Activated naive CD4-positive, alpha-beta T cell treated with anti-CD3 and anti-CD28 coated beads, Interleukin-2, amount 50 U/mL, for 24 hours (primary cell): Measurements from ENCODE around the gene QRFP.

ENCODE experiments used
- H3K27ac Mint-ChIP-seq: one replicate; pipeline ENCODE4 v1.8.0; 2021; ENCODE audit warnings: mild to moderate bottlenecking, mixed read lengths
- H3K27me3 Mint-ChIP-seq: one replicate; pipeline ENCODE4 v1.8.0; 2021; ENCODE audit warnings: mixed read lengths
- H3K36me3 Mint-ChIP-seq: one replicate; pipeline ENCODE4 v1.8.0; 2021; ENCODE audit warnings: mixed read lengths
- H3K4me1 Mint-ChIP-seq: one replicate; pipeline ENCODE4 v1.8.0; 2021; ENCODE audit warnings: mixed read lengths
- H3K4me3 Mint-ChIP-seq: one replicate; pipeline ENCODE4 v1.8.0; 2021; ENCODE audit warnings: mild to moderate bottlenecking, mixed read lengths
- H3K9me3 Mint-ChIP-seq: one replicate; pipeline ENCODE4 v1.8.0; 2021; ENCODE audit warnings: mixed read lengths

Gene QRFP

DNA sequence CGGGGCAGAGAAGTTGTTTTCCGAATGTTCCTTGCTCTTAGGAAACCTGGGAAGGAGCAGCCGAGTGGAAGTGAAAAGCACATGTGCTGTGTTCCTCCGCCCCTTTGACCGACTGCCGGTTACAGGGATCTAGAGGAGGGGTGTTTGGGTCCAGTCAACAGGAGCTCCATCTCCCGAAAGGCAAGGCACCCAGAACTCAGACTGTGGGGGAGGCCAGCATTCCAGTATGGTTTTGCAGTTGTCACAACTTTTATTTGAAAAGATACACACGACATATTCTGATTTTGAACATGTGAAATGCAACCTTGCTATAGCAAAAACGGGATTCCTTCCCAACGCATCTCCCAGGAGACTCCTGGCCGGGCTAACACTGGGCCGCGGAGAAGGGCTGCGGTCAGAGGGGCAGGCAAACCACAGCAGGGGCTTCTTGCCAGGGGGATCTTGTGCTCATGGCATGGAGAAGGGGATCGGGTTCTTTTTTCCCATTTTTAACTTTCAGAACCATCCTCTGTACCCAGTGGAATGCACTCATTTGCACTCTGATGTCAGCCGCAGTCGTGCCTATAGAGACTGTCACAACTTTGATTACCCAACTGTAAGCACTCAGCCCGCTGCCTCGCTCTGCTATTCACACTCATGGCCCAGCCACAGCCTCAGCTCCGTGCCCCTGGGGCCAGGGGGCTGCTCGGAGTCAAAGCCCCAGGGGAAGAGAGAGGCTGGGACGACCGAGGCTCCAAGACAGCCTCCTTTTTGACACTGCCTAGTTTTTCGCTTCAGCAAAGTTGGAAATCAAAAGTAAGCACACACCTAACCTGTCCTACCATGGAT is 3.9 kb downstream of the QRFP start:
- no peak overlapping the region for H3K27ac Mint-ChIP-seq
- H3K36me3 Mint-ChIP-seq = no peaks in the 10 kb centered on the region
- no peak overlapping the region for H3K4me3 Mint-ChIP-seq
- H3K27me3 Mint-ChIP-seq = no peaks in the 10 kb centered on the region
- H3K4me1 Mint-ChIP-seq = no peaks in the 10 kb centered on the region
- no peaks in the 10 kb centered on the region for H3K9me3 Mint-ChIP-seq

DNA sequence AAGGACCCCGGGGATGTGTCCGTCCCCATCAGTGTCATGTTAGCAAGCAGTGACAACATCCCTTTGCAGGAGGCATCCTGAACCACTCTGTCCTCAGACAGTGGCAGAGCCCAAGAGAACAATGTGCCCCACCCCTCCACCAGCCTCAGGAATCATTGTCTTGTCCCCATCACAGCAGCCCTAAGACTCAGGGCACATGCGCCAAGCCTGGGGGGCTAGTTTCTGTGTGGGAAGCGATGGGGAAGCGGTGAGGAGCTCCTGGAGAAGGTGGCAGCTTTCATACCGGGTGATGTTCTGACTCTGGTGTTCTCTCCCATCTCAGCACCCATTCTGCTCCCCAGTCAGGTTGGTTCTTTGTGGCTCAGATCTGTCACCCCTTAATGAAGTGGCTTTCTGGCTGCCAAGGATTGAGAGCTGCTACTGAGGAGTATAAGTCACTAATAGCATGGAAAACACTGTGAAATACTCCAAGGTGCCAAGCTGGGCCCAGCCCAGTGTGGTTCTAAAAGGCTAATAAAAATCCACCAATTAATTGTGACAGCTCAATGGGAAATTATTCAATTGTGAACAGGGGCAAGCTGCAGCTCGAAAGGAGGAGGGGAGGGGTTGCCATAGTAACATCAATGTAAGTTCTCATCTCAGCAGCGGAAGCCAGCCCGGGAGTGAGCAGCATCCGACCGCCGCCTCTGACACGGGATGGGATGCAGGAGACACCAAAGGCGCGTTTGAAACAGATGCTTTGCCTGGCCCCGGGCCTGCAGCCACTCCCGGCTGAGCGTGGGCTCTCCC is 4.7 kb downstream of the QRFP start:
- Mint-ChIP-seq H3K9me3 (no peaks in the 10 kb centered on the region), H3K27ac (peak overlapping the region; percentile 51), H3K36me3 (no peaks in the 10 kb centered on the region), H3K4me1 (no peaks in the 10 kb centered on the region), H3K4me3 (no peak overlapping the region), H3K27me3 (no peaks in the 10 kb centered on the region)

DNA sequence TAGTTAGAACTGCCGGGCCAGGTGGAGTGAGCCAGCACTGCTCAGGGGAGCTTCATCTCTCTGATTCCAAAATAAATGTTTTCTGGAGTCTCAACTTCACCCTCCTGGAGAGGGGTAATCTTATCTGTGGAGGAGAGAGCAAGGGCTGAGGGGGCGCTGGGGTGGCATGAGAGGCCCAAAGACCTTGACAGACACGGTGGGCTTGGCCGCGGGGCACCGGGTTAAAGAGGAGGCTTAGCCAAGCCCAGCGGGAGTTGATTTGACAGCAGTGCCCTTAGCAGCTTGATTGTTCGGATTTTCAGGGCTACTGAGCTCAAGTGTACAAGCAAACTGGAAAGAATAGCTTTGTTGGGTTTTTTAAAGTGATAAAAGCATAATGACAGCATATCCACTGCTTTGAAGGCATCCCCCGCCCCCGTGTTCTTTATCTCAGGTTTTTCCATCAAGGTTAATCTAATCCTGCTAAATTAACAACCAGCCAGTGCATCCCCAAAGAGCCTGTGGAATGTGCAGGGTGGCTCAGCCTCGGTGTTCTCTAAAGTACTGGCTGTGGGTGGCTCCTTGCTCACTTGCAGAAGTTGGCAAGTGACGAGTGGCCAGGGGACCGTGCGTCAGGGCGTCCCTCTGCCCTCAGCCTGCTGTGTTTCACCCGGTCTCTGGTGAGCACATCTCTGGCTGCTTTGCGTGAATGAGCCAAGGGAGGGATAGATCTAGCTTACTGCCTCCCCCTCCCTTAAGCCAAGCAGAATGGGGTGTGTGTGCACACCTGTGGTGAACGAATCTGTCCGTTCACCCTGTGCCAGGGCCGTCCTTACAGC is 5.5 kb downstream of the QRFP start:
- no peak overlapping the region for H3K4me3 Mint-ChIP-seq
- H3K27me3 Mint-ChIP-seq = no peaks in the 10 kb centered on the region
- H3K36me3 Mint-ChIP-seq = peaks cover 1% of the 10 kb centered on the region
- peak overlapping the region; percentile 51 for H3K27ac Mint-ChIP-seq
- no peaks in the 10 kb centered on the region for H3K4me1 Mint-ChIP-seq
- H3K9me3 Mint-ChIP-seq = no peaks in the 10 kb centered on the region

DNA sequence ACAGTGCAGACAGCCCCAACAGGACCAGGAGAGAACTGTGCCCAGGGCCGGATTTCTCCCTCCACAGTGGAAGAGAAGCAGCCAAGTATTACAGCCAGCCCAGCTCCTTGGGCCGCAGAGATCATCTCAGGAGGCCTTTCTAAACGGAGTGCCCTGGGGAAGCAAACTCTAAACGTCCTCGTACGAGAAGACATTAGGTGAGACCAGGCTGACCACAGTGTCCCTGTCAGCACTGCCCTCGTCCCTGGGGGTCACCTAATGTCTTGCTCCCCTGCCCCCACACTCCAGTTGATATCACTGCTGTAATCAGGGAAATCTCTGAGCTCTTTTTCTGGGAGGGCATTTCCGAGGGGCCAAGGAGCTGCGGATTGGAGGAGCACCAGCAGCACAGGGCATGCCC is 6.5 kb downstream of the QRFP start:
- Mint-ChIP-seq H3K36me3 (peaks cover 5% of the 10 kb centered on the region), H3K9me3 (no peaks in the 10 kb centered on the region), H3K27me3 (no peaks in the 10 kb centered on the region), H3K4me1 (no peaks in the 10 kb centered on the region), H3K4me3 (no peak overlapping the region), H3K27ac (no peak overlapping the region)

DNA sequence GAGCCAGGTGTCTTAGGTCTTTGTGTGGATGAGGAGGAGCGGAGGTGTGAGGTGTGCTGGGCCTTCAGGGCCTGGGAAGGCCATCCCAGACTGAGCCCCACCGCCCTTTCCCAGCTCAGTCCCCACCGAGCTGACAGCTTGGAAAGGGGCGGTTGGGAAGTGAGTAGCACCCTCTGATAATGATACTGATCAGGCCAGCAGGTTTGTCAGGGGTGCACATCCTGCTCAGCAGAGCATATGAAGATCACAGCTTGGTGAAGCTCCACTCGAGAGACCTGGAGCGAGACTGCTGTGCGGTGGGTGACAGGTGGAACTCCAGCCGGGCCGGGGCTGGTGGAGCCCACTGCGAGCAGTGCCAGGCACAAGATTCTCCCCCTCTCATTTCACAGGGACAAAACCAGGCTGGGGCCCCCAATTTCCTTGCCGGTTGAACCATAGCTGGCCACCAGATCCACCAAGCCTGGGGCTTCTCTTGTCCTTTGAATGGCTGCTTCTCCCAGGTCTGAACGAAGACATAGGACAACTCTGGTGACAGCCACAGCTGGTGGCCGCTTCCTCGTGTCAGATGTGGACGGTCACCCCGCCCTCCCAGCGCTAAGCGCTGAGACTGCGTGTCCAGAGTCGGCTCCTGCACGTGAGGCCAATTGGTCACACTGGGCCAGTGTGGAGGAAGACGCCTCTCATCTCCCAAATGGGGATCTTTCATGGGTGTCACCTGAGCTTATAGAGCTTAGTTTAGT is 8.3 kb downstream of the QRFP start:
- Mint-ChIP-seq H3K4me1 (no peaks in the 10 kb centered on the region), H3K27ac (no peak overlapping the region), H3K27me3 (no peaks in the 10 kb centered on the region), H3K4me3 (no peak overlapping the region), H3K36me3 (peaks cover 7% of the 10 kb centered on the region), H3K9me3 (no peaks in the 10 kb centered on the region)

DNA sequence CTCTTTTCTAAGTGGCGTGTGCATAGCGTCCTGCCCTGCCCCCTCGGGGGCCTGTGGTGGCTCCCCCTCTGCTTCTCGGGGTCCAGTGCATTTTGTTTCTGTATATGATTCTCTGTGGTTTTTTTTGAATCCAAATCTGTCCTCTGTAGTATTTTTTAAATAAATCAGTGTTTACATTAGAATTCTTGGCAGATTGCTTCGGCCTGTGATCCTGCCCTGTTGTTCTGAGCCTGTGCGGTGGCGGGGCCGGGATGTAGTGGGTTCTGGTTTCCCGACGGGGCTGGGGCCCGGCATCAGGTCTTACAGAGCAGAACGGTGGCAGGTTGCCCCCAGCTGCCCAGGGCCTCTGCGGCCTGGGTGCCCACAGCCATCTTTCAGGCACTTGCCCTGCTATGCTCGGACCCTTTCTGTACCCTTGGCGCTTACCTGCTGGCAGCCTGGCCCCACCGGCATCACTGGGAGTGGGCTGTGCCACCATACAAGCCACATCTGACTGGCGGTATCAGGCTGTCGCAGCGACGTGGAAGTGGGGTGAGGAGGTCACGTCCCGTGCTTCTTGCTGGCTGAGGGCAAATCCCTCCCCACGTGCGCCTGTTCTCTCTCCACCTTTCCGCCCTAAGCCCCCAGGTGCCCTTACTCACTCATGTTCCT is 9.0 kb downstream of the QRFP start:
- Mint-ChIP-seq H3K36me3 (peaks cover 7% of the 10 kb centered on the region), H3K27me3 (no peaks in the 10 kb centered on the region), H3K4me1 (no peaks in the 10 kb centered on the region), H3K27ac (no peak overlapping the region), H3K4me3 (no peak overlapping the region), H3K9me3 (no peaks in the 10 kb centered on the region)

DNA sequence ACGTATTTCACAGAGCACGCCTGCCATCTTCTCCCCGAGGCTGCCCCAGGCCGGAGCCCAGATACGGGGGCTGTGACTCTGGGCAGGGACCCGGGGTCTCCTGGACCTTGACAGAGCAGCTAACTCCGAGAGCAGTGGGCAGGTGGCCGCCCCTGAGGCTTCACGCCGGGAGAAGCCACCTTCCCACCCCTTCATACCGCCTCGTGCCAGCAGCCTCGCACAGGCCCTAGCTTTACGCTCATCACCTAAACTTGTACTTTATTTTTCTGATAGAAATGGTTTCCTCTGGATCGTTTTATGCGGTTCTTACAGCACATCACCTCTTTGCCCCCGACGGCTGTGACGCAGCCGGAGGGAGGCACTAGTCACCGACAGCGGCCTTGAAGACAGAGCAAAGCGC is 9.6 kb downstream of the QRFP start:
- Mint-ChIP-seq H3K27ac (no peak overlapping the region), H3K9me3 (no peaks in the 10 kb centered on the region), H3K4me3 (no peak overlapping the region), H3K27me3 (no peaks in the 10 kb centered on the region), H3K36me3 (peaks cover 7% of the 10 kb centered on the region), H3K4me1 (no peaks in the 10 kb centered on the region)

DNA sequence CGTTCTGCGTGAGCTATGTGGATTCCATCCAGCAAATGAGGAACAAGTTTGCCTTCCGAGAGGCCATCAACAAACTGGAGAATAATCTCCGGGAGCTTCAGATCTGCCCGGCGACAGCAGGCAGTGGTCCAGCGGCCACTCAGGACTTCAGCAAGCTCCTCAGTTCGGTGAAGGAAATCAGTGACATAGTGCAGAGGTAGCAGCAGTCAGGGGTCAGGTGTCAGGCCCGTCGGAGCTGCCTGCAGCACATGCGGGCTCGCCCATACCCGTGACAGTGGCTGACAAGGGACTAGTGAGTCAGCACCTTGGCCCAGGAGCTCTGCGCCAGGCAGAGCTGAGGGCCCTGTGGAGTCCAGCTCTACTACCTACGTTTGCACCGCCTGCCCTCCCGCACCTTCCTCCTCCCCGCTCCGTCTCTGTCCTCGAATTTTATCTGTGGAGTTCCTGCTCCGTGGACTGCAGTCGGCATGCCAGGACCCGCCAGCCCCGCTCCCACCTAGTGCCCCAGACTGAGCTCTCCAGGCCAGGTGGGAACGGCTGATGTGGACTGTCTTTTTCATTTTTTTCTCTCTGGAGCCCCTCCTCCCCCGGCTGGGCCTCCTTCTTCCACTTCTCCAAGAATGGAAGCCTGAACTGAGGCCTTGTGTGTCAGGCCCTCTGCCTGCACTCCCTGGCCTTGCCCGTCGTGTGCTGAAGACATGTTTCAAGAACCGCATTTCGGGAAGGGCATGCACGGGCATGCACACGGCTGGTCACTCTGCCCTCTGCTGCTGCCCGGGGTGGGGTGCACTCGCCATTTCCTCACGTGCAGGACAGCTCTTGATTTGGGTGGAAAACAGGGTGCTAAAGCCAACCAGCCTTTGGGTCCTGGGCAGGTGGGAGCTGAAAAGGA is 10.9 kb downstream of the QRFP start:
- Mint-ChIP-seq H3K36me3 (peaks cover 9% of the 10 kb centered on the region), H3K27ac (peak overlapping the region; percentile 18)

DNA sequence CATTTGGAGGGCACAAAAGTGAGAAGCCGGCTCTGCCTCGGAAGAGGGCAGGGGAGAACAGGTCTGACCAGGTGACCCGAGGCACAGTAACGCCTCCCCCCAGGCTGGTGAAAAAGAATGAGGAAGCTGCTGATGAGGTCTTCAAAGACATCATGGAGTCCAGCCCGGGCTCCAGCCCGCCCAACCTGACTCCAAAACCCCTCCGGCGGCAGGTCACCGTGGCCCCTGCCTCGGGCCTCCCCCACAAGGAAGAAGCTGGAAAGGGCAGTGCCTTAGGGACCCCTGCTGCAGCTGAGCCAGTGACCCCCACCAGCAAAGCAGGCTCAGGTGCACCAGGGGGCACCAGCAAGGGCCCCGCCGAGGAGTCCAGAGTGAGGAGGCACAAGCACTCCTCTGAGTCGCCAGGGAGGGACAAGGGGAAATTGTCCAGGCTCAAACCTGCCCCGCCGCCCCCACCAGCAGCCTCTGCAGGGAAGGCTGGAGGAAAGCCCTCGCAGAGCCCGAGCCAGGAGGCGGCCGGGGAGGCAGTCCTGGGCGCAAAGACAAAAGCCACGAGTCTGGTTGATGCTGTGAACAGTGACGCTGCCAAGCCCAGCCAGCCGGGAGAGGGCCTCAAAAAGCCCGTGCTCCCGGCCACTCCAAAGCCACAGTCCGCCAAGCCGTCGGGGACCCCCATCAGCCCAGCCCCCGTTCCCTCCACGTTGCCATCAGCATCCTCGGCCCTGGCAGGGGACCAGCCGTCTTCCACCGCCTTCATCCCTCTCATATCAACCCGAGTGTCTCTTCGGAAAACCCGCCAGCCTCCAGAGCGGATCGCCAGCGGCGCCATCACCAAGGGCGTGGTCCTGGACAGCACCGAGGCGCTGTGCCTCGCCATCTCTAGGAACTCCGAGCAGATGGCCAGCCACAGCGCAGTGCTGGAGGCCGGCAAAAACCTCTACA is 11.8 kb downstream of the QRFP start:
- Mint-ChIP-seq H3K9me3 (no peaks in the 10 kb centered on the region), H3K4me3 (no peak overlapping the region), H3K36me3 (peaks cover 9% of the 10 kb centered on the region), H3K27ac (peak overlapping the region; percentile 18), H3K4me1 (no peaks in the 10 kb centered on the region), H3K27me3 (no peaks in the 10 kb centered on the region)

More for the DNA sequence above, 10.9 kb downstream of the QRFP start:
- Mint-ChIP-seq H3K9me3 (no peaks in the 10 kb centered on the region), H3K27me3 (no peaks in the 10 kb centered on the region), H3K4me1 (no peaks in the 10 kb centered on the region), H3K4me3 (no peak overlapping the region)

DNA sequence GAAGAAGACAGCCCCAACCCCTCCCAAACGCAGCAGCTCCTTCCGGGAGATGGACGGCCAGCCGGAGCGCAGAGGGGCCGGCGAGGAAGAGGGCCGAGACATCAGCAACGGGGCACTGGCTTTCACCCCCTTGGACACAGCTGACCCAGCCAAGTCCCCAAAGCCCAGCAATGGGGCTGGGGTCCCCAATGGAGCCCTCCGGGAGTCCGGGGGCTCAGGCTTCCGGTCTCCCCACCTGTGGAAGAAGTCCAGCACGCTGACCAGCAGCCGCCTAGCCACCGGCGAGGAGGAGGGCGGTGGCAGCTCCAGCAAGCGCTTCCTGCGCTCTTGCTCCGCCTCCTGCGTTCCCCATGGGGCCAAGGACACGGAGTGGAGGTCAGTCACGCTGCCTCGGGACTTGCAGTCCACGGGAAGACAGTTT is 12.5 kb downstream of the QRFP start:
- Mint-ChIP-seq H3K4me1 (no peaks in the 10 kb centered on the region), H3K36me3 (peaks cover 9% of the 10 kb centered on the region), H3K27ac (no peak overlapping the region), H3K9me3 (no peaks in the 10 kb centered on the region), H3K27me3 (no peaks in the 10 kb centered on the region), H3K4me3 (no peak overlapping the region)

DNA sequence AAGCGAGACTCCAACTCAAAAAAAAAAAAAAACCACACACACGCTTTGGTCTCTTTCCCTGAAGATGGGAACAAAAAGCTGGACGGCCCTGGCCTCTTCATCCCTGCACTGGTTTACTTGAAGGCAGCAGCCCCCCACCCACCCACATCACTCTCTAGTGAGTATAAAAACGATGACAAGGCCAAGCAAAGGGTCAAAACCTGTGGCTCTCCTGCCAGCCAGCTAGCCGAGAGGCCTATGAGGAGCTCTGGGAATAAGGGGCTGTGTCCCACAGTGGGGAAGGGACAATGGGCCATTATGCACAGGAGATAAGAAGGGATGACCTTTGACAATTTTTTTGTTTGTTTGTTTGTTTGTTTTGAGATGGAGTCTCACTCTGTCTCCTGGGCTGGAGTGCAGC is 13.1 kb downstream of the QRFP start:
- Mint-ChIP-seq H3K4me1 (no peaks in the 10 kb centered on the region), H3K36me3 (peaks cover 9% of the 10 kb centered on the region), H3K9me3 (no peaks in the 10 kb centered on the region), H3K27ac (no peak overlapping the region), H3K27me3 (no peaks in the 10 kb centered on the region), H3K4me3 (no peak overlapping the region)

DNA sequence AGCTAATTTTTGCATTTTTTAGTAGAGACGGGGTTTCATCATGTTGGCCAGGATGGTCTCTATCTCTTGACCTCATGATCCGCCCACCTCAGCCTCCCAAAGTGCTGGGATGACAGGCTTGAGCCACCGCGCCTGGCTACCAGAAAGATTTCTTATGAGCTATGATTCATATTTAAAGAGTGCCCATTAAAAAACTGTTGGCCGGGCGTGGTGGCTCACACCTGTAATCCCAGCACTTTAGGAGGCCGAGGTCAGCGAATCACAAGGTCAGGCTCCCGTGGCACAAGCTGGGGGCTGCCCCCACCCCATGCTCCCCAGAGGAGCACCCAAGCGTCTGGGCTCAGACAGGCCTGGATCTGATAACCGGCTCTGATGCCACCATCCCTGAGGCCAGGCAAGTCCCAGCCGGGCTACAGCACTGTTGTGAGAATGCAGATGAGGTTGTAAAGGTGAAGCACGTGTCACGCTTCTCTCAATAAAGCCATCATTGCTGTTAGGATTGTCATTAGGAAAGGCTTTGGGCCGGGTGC is 13.9 kb downstream of the QRFP start:
- no peak overlapping the region for H3K27ac Mint-ChIP-seq
- no peaks in the 10 kb centered on the region for H3K4me1 Mint-ChIP-seq
- no peaks in the 10 kb centered on the region for H3K27me3 Mint-ChIP-seq
- H3K4me3 Mint-ChIP-seq = no peak overlapping the region
- H3K9me3 Mint-ChIP-seq = no peaks in the 10 kb centered on the region
- H3K36me3 Mint-ChIP-seq = peaks cover 9% of the 10 kb centered on the region

DNA sequence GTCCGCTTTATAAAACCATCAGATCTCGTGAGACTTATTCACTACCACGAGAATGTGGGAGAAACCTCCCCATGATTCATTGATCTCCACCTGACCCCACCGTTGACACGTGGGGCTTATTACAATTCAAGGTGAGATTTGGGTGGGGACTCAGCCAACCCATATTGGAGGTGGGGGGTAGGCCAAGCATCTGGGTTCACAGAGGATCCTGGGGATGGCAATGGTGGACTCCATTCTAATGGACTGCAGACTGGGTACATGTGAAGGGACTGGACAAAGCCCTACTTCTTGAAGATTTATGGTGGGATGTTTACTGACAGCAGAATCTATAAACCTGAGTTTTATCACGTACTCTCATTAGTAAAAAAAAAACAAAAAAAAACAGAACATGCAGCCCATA is 15.1 kb downstream of the QRFP start:
- Mint-ChIP-seq H3K27ac (no peak overlapping the region), H3K9me3 (no peaks in the 10 kb centered on the region)

More for the DNA sequence above, 15.1 kb downstream of the QRFP start:
- Mint-ChIP-seq H3K27me3 (no peaks in the 10 kb centered on the region), H3K4me3 (no peak overlapping the region), H3K36me3 (peaks cover 8% of the 10 kb centered on the region), H3K4me1 (no peaks in the 10 kb centered on the region)
